Body of pancreas (tissue), 4 donors: Measurements from ENCODE around the gene C2CD4D. TPM values are rescaled to one million over a fixed set of nuclear protein-coding genes. Genes with fewer than 3 reads are reported as not detected.

Experiments
- ATAC-seq: fragments of 150-250 bp; one replicate; pipeline ENCODE4 v1.9.1; 2016
- DNase-seq, 4 donors: peaks; one replicate each; pipeline ENCODE4 v3.0.0-alpha.2; 2019
- H3K27ac ChIP-seq, 4 donors: fragments of 200-600 bp; sonication (generic); 1 replicate in 3 of 4; 2 replicates in 1 of 4; pipeline versions ENCODE4 v1.5.1 to v1.6.1; 2016 to 2019; ENCODE audit warnings: mild to moderate bottlenecking in 1 of 4, mixed read lengths in 1 of 4, moderate library complexity in 1 of 4
- H3K27me3 ChIP-seq, 2 donors: fragments of 200-600 bp; sonication (generic); one replicate each; pipeline ENCODE4 v1.6.0; 2016; ENCODE audit warnings: mild to moderate bottlenecking in 1 of 2
- H3K36me3 ChIP-seq, 2 donors: fragments of 200-600 bp; sonication (generic); replicated peaks in 1 of 2; 2 replicates each; pipeline ENCODE4 v1.5.1; 2016; ENCODE audit warnings: low read depth in 2 of 2; ENCODE audit not compliant: insufficient read depth in 1 of 2
- H3K4me1 ChIP-seq: fragments of 200-600 bp; sonication (generic); one replicate; pipeline ENCODE4 v1.6.0; 2016
- H3K4me3 ChIP-seq, 2 donors: fragments of 200-600 bp; sonication (generic); 1 replicate in 1 of 2; 2 replicates in 1 of 2; pipeline ENCODE4 v1.5.1; 2016 to 2019
- H3K9me3 ChIP-seq, 3 donors: fragments of 200-600 bp; sonication (generic); 1 replicate in 2 of 3; 2 replicates in 1 of 3; pipeline ENCODE4 v1.5.1; 2016
- CTCF ChIP-seq, 7 experiments: fragments of 450-650 bp in 4 of 7; fragments of 200-600 bp in 3 of 7; sonication (generic) in 3 of 7; IDR thresholded peaks; one replicate each; pipeline ENCODE4 v1.5.1; 2016 to 2019; ENCODE audit warnings: antibody characterized with exemption in 7 of 7
- POLR2A ChIP-seq, 3 donors: fragments of 450-650 bp; IDR thresholded peaks; one replicate each; pipeline ENCODE4 v1.6.1; 2016; ENCODE audit warnings: antibody characterized with exemption in 3 of 3, mild to moderate bottlenecking in 2 of 3
- WGBS, 2 donors: methylation state at CpG; one replicate each; pipeline ENCODE4 v1.1.5; 2017; 5-methylcytosine and 5-hydroxymethylcytosine counted together
- intact Hi-C: fragments of 100-400 bp; cut with DNase I; formaldehyde crosslinking; loops from one replicate; pipeline ENCODE4 v1.15.1; 2023
- total RNA-seq, 2 donors: library from RNA; depleted of rRNA; stranded (reverse); fragments of >200 nt; gene quantifications; one replicate each; pipeline ENCODE4 v1.1.0, GENCODE V29; 2016

Gene C2CD4D
- total RNA-seq, 2 donors from 2014 or later, result 0.26 to 2.6 TPM

GRCh38 chr1:151837197-151837596 lies 2.4 kb downstream of the C2CD4D start:
- Histone ChIP-seq H3K27me3 (no peaks in the 10 kb centered on the region), H3K4me1 (peaks cover 88% of the 10 kb centered on the region)
- WGBS, 2 donors, result 25 to 42% methylated on average over 3 of the region's 3 CpGs

GRCh38 chr1:151835596-151835995 lies 4.0 kb downstream of the C2CD4D start:
- Histone ChIP-seq H3K4me3 (no peak overlapping the region), H3K4me1 (peaks cover 86% of the 10 kb centered on the region), H3K27ac (peak overlapping the region; percentile 55 to 98 (median 91)), H3K27me3 (no peaks in the 10 kb centered on the region), H3K9me3 (no peaks in the 10 kb centered on the region), H3K36me3 (no peaks in the 10 kb centered on the region)
- no peak for TF ChIP-seq POLR2A (IDR thresholded peaks at IDR 0.05)
- intact Hi-C loops, result no loop called here
- DNase-seq (no peak), ATAC-seq (no peak)
- WGBS, 2 donors, result 89% methylated on average over 7 of the region's 7 CpGs

More at GRCh38 chr1:151837197-151837596, 2.4 kb downstream of the C2CD4D start:
- H3K27ac ChIP-seq, result peak overlapping the region; percentile 87 to 98 (median 91)
- H3K36me3 ChIP-seq, result no peaks in the 10 kb centered on the region
- ATAC-seq (no peak), DNase-seq (no peak)
- no peak overlapping the region for H3K4me3 ChIP-seq
- TF ChIP-seq CTCF (IDR thresholded peaks at IDR 0.05) (no peak), POLR2A (IDR thresholded peaks at IDR 0.05) (no peak)
- intact Hi-C loops, result no loop called here
- H3K9me3 ChIP-seq, result no peaks in the 10 kb centered on the region

- DNase-seq (no peak), ATAC-seq (no peak)
- WGBS, 2 donors, result 46% methylated on average over 3 of the region's 3 CpGs; no CpG with 5 or more reads in 1 of the 2 donors
- peak overlapping the region; percentile 55 to 98 (median 92) for H3K27ac ChIP-seq
- H3K4me3 ChIP-seq, result no peak overlapping the region
- H3K9me3 ChIP-seq, result no peaks in the 10 kb centered on the region
- TF ChIP-seq CTCF (IDR thresholded peaks at IDR 0.05) (no peak), POLR2A (IDR thresholded peaks at IDR 0.05) (no peak)
- H3K4me1 ChIP-seq, result peaks cover 85% of the 10 kb centered on the region
- no peaks in the 10 kb centered on the region for H3K27me3 ChIP-seq
- intact Hi-C loops, result no loop called here
- H3K36me3 ChIP-seq, result no peaks in the 10 kb centered on the region
Measured at GRCh38 chr1:151834239-151834638, 5.4 kb downstream of the C2CD4D start.

GRCh38 chr1:151833172-151833900 lies 6.3 kb downstream of the C2CD4D start:
- no peaks in the 10 kb centered on the region for H3K27me3 ChIP-seq
- peak overlapping the region; percentile 55 to 98 (median 94) for H3K27ac ChIP-seq
- peaks cover 85% of the 10 kb centered on the region for H3K4me1 ChIP-seq
- intact Hi-C loops, result no loop called here
- no peaks in the 10 kb centered on the region for H3K9me3 ChIP-seq
- 48 to 63% methylated on average over 8 of the region's 8 CpGs for WGBS, 2 donors
- no peak for ATAC-seq
- peaks cover 2% of the 10 kb centered on the region in 2 donors for H3K36me3 ChIP-seq
- TF ChIP-seq CTCF (IDR thresholded peaks at IDR 0.05) (no peak), POLR2A (IDR thresholded peaks at IDR 0.05) (no peak)
- H3K4me3 ChIP-seq, result no peak overlapping the region
- DNase-seq, result no peak

GRCh38 chr1:151832318-151832980 lies 7.2 kb downstream of the C2CD4D start:
- peaks cover 85% of the 10 kb centered on the region for H3K4me1 ChIP-seq
- DNase-seq, result peak; percentile 97 to 100 (median 99)
- H3K27ac ChIP-seq, result peak overlapping the region; percentile 87 to 98 (median 94)
- no peak overlapping the region for H3K4me3 ChIP-seq
- H3K9me3 ChIP-seq, result no peaks in the 10 kb centered on the region
- H3K36me3 ChIP-seq, result peaks cover 2 to 4% of the 10 kb centered on the region in 2 donors
- ATAC-seq, result peak; percentile 79
- WGBS, 2 donors, result 3 to 13% methylated on average over 7 to 10 of the region's 10 CpGs
- TF ChIP-seq CTCF (IDR thresholded peaks at IDR 0.05) (peak in 1 of 7 experiments; percentile 22), POLR2A (IDR thresholded peaks at IDR 0.05) (peak in 2 of 3 donors; percentile 33 to 40)
- no peaks in the 10 kb centered on the region for H3K27me3 ChIP-seq
- intact Hi-C loops, result no loop called here
